Left kidney (tissue), 2 donors: ENCODE data around the gene PRKCD. TPM values are rescaled to one million over a fixed set of nuclear protein-coding genes. Genes with fewer than 3 reads are reported as not detected.

ENCODE experiments used
- DNase-seq: peaks from one replicate; pipeline ENCODE4 v3.0.0-alpha.2; 2013
- polyA plus RNA-seq: library from polyadenylated mRNA; unstranded; fragments of 120-200 nt; gene quantifications from one replicate; pipeline ENCODE4 v1.2.1, GENCODE V29; 2013; ENCODE audit not compliant: insufficient read length

Gene PRKCD
- polyA plus RNA-seq, 1 donor: 20.3 TPM

DNA sequence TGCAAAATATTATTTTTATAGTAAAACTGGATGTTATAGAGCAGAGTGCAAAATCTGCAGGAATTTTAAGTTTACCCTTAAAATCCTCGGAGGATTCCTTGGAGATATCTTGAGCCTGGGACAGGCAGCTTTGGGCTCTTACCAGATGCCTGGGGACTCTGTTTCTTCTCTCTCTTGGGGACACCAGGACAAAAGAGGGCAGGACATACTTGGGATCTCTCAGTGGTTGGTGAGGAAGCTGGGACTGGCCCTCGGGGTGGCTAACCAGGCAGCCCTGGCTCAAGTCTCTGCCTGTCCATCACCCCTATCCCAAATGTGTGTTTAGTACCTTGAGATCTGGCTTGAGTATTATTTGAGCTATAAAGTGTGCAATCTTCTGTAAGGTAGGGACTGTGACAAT is 56.2 kb downstream of the PRKCD start:
- DNase-seq: no peak

- no peak for DNase-seq
Measured at GRCh38 chr3:53218131-53218530, 57.1 kb downstream of the PRKCD start.

DNA sequence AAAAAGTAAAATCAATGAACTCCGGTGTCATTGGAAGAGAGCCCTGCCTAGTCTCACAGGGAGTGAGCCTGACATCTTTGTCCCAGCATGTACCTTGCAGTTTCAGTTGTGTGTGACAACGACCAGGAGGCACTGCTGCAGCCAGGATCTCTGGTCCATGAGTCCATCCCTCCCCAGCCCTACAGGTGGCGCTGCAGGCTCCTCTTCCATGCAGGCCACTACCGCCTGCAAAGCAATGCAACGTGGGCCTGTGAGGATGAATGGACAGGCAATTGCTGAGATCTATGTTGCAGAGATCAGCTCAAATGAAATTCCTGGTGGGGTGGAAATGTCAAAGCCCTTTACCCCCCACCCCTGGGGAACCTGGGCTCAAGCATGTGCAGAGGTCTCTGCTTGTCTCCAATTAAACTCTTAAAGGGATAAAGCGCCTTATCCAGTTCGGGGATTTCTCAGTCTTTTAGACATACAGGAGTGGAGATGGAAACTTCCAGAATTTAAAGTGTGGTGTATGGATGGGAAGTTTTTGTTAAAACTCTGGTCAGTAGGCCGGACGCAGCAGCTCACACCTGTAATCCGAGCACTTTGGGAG is 59.0 kb downstream of the PRKCD start:
- DNase-seq: peak; percentile 74

DNA sequence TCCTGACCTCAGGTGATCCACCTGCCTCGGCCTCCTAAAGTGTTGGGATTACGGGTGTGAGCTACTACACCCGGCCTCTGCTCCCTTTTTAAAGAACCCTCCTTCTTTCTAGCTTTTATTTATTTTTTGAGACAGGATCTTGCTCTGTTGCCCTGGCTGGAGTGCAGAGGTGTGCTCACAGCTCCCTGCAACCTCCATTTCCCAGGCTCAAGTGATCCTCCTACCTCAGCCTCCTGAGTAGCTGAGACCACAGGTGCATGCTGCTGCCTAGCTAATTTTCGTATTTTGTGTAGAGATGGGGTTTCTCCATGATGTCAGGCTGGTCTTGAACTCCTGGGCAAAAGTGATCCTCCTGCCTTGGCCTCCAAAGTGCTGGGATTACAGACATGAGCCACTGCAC is 60.3 kb downstream of the PRKCD start:
- DNase-seq: no peak

DNA sequence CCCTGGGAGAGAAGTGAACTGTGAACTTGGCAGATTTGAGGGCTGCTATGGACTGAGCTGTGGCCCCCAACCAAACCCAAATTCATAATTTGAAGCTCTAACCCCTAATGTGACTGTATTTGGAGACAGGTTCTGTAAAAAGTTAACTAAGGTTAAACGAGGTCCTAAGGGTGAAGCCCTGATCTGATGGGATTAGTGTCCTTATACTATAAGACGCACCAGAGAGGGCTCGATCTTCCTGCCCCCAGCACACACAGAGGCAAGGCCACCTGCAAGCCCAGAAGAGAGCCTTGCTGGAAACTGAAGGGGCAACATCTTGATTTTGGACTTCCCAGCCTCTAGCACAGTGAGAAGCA is 60.8 kb downstream of the PRKCD start:
- DNase-seq: no peak

DNA sequence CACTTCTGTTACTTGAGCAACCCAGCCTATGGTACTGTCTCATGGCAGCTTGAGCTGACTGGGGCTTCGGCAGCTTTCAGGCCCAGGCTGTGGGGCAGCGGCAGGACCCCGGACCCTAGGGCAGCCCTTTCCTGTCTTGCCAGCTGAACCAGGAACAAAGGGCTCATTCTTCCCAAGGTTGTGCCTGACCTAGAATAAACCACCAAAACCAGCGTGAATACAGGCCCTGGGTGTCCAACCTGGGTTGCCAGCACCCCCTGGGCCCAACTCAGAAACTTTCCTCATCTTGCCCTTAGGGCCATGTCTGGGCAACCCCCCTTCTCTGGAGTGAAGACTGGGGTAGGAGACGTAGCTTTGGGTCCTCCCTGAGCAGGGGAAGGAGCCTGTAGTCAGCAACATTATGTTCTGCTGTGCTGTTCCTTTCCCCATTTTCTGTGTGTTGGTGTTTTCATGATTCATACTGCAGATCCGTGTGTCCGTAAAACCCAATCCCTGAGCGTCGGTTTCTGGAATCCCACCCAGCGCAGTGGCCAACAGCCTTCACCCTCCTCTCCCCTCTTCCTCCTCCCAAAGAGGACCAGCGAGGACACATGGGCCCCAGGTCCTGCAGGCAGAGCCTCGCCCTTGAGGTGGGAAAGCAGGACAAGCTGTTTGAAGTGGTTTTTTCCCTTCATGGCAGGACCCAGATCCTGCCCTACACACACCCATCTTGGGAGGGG is 61.3 kb downstream of the PRKCD start:
- DNase-seq: no peak

DNA sequence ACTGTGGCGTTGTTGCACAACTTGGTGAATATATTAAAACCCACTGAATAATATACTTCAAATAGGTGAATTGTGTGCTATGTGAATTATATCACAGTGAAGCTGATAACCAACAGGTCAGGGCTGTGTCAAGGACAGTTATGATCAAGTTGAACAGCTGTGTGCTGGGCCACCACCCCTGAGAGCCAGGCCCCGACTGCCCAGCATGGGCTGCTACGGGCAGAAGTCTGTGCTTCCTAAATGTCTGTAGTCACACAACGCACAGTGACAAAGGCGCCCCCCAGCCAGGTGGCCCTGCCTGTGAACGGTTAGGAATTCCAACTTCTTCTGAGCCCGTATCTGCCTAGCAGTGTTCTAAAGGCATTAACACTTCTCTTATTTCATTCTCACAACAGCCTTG is 62.0 kb downstream of the PRKCD start:
- DNase-seq: no peak

GRCh38 chr3:53223541-53223966 is 62.5 kb downstream of the PRKCD start:
- no peak for DNase-seq

GRCh38 chr3:53224026-53224425 is 63.0 kb downstream of the PRKCD start:
- DNase-seq: no peak

GRCh38 chr3:53224536-53224935 is 63.5 kb downstream of the PRKCD start:
- no peak for DNase-seq

- DNase-seq: no peak
Measured at GRCh38 chr3:53225181-53225580, 64.2 kb downstream of the PRKCD start.

DNA sequence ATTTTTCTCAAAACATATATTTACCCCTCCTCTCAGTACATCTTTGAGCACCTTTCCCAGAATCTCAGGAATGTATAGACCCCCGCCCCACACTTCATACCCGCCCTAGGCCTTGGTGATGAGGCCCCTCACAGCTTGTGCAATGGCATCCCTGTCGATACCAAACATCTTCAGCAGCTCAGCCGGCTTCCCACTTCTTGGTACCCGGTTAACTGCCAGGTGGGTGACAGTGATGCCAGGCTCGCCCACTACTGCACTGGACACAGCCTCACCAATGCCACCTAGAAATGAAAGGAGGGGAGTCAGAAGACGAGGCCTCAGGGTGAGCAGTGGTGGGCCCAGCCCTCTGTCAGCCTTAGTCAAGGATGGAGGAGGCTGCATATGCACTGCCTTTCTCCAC is 64.6 kb downstream of the PRKCD start:
- no peak for DNase-seq

GRCh38 chr3:53226142-53226840 is 65.3 kb downstream of the PRKCD start:
- DNase-seq: no peak

GRCh38 chr3:53226841-53227407 is 65.9 kb downstream of the PRKCD start:
- DNase-seq: no peak

DNA sequence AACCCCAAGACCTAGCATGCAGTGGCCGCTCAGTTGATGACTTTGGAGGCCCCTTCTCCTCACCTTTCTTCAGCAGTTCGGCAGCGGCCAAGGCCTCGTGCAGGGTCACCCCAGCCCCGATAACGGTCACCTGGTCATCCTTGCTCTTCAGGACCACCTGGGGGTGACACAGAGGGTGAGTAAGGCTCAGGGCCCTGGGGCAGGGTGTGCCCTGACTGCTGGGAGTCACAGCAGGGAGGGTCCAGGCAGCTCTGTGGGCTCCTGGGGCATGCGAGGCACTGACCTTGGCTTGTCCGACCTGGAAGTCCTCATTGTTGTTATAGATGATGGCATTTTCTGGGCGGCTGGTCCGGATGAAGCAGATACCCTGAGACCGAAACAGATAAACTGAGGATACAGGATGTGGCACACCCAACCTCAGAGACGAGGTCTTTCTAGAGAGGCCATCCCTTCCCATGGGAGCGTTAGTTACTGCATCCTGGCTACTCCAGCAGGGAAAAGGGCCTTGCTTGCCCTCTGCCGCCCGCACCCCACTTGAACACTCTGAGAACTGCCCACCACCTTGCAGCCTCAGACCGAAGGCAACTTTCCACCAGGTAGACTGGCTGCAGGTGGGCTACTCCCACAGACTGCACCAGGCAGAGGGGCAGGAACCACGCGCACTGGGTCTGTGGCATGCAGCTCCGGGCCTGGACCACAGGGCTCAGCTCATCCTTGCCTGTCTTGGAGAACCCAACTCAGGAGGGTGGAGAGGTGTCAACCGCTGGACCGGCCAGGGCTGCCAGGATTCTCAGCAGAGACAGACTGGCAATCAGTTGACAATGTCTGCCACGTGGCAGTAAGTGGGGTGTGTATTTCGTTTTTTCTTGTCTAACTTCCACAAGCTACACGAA is 67.2 kb downstream of the PRKCD start:
- DNase-seq: no peak

DNA sequence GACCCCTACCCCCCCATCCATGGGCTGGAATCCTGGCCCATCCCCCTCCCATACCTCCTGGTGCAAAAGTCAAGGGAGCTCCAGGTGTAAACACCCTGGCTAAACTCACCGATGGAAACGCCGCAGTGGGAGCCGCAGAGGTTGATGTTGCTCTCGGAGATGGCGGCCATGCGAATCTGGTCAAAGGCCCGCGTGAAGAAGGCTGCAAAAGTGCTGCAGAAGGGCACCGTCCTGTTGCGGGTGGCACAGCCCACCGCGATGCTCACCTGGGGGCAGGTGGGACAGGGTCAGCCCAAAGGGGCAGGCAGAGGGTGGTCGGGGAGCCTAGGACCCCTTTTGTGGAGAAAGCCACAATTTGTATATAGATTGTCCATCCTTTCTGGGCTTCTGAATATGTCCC is 68.2 kb downstream of the PRKCD start:
- no peak for DNase-seq

DNA sequence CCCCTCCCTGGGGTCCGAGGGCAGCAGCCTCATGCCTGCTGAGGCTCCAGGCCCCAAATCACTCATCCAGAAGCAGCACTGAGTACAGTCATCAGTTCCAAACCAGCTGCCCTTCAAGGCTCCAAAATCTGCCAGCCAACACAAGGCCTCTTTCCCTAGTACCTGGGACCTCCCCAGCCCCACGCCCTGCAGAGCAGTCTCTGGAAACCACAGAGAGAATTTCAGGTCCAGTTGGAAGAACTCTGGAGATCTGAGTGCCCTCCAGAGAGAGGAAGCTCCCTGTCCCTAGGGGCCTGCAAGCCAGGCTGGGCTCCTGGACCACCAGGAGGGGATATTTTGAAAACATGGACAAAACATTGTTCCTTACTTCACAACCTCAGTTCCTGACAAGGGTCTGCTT is 68.6 kb downstream of the PRKCD start:
- no peak for DNase-seq

DNA sequence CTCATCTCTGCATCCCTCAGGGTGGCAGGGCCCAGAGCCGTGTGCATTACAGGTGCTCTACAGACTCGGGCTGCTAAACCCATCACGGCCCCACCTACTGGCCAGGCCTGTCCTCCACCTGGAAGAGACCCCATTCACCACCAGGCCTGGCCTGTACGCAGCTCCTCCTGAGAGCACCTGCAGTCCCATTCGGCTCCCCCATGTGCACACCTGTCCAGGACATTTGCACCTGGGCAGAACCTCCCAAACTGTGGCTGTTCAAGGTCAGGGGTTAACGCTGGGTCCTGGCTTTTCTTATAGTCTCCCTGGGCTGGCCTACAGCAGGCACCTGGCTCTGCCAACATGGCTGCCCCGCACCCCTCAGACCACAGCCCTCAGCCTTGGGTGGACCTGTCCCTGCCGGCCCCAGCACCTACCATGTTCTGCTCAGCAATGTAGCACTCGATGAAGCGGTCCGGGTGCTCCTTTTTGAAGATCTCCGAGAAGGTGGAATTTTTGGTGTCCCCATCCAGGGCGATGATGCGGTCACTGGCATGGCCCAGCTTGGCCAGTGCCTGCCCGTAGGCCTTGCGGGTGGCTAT is 69.1 kb downstream of the PRKCD start:
- DNase-seq: no peak

DNA sequence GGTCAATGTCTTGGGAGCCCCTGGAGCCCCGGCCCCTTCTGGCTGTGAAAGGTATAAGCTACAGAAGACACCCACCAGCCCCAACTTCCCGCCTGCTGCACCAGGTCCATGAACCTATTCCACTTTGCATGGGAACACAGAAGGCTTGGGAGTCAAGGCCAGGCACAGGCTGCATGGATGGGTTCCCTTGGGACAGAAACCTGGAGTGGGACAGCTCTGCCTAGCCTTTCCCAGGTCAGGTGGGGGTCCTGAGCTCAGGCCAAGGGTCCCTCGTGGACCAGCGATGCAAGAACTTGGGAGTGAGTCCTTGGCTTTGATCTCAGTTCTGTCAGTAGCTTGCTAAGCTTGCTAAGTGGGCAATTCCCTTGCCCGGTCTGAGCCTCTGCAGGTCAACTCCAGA is 69.8 kb downstream of the PRKCD start:
- DNase-seq: no peak

DNA sequence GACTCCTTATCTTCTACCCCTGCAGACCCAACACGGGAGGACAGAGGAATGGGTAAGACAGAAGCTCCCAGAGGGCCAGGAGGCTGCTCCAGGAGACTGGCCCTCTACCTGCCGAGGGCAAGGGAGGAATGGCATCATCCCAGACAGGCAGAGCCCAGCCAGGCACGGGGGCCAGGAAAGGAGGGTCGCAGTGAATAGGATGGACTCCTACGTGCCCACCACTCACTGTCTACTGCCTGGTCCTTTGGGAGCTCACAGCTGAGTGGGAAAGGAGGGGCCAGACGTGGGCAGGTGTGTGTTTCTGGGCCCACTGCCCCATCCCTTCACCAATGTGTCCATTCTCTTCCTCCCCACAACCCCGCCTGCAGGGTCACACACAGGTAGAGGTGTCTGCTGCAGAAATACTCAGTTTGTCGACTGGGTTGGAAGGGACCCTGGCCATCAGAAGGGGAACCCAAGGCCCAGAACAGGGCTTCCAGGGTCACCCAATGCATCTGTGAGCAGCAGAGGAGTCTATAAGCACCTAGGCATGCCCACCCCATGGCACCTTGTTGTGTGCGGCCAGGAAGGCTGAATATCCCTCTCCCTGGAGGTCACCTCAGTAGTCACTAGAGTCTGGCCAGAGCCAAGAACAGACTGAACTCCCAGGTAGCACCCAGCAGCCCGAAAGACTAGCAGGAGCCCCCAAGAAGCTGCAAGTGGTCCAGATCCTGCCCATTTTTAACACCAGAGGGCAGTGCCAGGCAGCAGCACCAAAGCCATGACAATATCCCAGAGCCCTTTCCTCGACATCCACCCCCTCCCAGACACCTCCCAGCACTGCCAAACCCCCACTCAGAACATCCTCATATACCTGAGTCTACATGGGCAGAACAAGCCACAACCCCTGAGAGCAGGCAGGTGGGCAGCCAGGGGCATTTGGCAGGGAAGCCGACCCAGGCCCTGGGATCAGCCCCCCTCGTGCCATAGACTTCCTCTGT is 70.8 kb downstream of the PRKCD start:
- DNase-seq: no peak
